ENCODE data around the gene CPSF6.

DNA sequence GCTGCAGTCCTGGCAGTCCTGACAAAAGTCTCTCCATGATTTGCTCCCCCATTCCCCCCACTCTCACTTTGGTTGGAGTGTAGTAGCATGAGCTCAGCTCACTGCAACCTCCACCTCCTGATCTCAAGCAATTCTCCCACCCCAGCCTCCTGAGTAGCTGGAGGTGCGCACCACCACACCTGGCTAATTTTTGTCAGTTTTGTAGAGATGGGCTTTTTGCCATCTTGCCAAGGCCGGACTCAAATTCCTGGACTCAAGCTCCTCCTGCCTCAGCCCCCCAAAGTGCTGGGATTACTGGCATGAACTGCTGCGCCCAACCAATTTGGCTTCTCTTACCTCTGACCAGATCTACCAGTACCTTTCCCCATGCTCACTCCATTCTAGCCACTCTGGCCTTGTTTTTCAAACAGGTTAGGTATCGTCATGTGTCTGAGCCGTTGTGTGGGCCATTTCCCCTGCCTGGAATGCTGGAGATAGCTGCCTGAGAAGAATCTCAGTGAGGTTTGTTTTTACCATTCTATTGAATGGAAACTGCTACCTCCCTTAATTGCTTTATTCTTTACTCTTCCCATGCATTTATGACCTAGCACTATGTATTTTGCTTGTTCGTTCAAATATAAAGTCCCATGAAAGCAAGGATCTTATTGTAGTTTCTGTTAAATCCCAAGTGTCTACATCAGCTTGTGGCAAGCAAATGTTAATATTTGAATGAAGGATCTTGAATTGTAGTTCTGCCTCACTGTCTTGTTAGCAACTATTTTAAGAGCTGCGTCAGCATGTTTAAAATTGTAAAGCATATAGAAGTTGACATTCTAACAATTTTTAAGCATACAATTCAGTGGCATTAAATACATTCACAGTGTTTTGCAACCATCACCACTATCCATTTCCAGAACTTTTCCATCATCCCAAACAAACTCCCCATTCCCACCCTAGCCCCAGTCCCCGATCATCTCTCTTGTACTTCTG lies 39.7 kb downstream of the CPSF6 start:
- no peak for TF ChIP-seq ELF4 (IDR thresholded peaks at IDR 0.05)
- no peak for TF ChIP-seq FOXK2 (IDR thresholded peaks at IDR 0.05)
- TF ChIP-seq LEF1 (IDR thresholded peaks at IDR 0.05; ENCODE audit: borderline replicate concordance) = no peak
- no peak for TF ChIP-seq FOXM1 (IDR thresholded peaks at IDR 0.05; ENCODE audit: borderline replicate concordance)
- TF ChIP-seq TARDBP (IDR thresholded peaks at IDR 0.05) = no peak
- TF ChIP-seq SP1 (IDR thresholded peaks at IDR 0.05) = no peak
